ENCODE data around the gene MSANTD3. TPM values are rescaled to one million over a fixed set of nuclear protein-coding genes. Genes with fewer than 3 reads are reported as not detected.

Gene MSANTD3
- total and polyA plus RNA-seq, 4 donors = 4.3 to 7.4 (median 6.6) TPM

DNA sequence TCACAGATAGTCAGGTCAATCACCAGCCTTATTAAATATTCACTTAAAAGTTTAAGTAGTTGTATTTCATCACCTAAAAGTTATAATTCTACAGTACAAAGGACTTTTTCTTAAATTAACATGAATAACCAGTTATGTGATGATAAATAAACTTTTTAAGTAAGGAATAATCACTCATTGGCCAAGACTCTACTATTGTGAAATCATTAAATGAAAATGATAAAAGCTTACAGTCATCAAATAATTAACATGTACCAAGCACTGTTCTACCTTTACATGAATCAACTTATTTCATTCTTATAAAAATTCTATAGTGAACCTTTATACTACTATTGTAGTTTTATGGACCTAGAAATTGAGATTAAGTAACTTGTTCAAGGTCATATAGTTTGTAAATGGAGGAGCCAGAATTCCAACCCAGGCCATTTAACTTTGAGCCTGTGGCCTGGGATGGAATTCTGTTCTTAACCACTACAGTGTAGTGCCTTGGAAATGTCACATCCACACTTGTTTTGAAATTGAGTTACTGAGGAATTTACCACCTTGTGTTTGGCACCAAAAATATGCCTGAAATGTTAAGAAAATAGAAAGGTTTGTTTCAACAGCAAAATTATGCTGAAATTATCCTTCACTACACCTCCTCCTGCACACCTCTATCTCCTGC is 32.8 kb upstream of the MSANTD3 start:
- no peak for DNase-seq (ENCODE audit: low spot score)
- Histone ChIP-seq H3K4me3 (ENCODE audit: low read depth in 1 of 3, low read length in 3 of 3) (no peak overlapping the region), H3K9ac (ENCODE audit: low read depth in 1 of 2, low read length in 2 of 2) (no peak overlapping the region), H3K9me3 (ENCODE audit: control insufficient read depth in 4 of 4, low read length in 3 of 4) (no peaks in the 10 kb centered on the region), H3K4me1 (ENCODE audit: control insufficient read depth in 4 of 4, insufficient read depth in 4 of 4, low read length in 3 of 4) (no peaks in the 10 kb centered on the region), H3K27me3 (ENCODE audit: control insufficient read depth in 4 of 4, insufficient read depth in 4 of 4, low read length in 3 of 4) (no peaks in the 10 kb centered on the region), H3K36me3 (ENCODE audit: control insufficient read depth in 4 of 4, insufficient read depth in 3 of 4, low read depth in 1 of 4, low read length in 3 of 4) (no peaks in the 10 kb centered on the region), H3K27ac (ENCODE audit: low read depth in 1 of 2, low read length in 2 of 2) (no peak overlapping the region)
- no peak for TF ChIP-seq FOXA1 (IDR thresholded peaks at IDR 0.05)
- TF ChIP-seq TAF1 (conservative IDR thresholded peaks at IDR 0.05) = no peak
- no peak for TF ChIP-seq RXRA (IDR thresholded peaks at IDR 0.05)
- TF ChIP-seq HNF4G (IDR thresholded peaks at IDR 0.05) = no peak
- no peak for TF ChIP-seq SP1 (IDR thresholded peaks at IDR 0.05)
- no peak for TF ChIP-seq HNF4A (conservative IDR thresholded peaks at IDR 0.05)

DNA sequence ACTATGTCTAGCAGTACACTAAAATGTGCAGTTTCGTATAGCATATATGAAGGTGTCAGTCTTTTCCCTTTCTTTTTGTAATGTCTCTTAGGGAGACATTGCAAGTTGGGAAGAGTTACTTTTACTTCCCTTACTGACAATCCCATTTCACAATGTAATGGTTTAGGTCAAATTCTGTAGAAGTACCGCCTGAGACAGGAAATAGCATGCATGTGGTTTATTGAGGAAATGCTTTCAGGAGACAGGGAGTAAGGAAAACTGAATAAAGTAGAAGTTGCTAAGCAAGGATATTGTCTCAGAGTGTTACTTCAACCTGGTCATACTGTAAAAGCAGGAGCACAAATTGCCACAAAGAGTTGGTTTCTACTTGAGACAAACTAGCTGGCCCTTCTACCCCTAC is 32.1 kb upstream of the MSANTD3 start:
- WGBS = 78% methylated on average over 2 of the region's 2 CpGs
- Histone ChIP-seq H3K4me1 (ENCODE audit: control insufficient read depth in 4 of 4, insufficient read depth in 4 of 4, low read length in 3 of 4) (no peaks in the 10 kb centered on the region), H3K9me3 (ENCODE audit: control insufficient read depth in 4 of 4, low read length in 3 of 4) (no peaks in the 10 kb centered on the region), H3K27ac (ENCODE audit: low read depth in 1 of 2, low read length in 2 of 2) (no peak overlapping the region), H3K4me3 (ENCODE audit: low read depth in 1 of 3, low read length in 3 of 3) (no peak overlapping the region), H3K9ac (ENCODE audit: low read depth in 1 of 2, low read length in 2 of 2) (no peak overlapping the region), H3K36me3 (ENCODE audit: control insufficient read depth in 4 of 4, insufficient read depth in 3 of 4, low read depth in 1 of 4, low read length in 3 of 4) (no peaks in the 10 kb centered on the region), H3K27me3 (ENCODE audit: control insufficient read depth in 4 of 4, insufficient read depth in 4 of 4, low read length in 3 of 4) (no peaks in the 10 kb centered on the region)
- no peak for DNase-seq (ENCODE audit: low spot score)
- no peak for TF ChIP-seq FOXA2 (IDR thresholded peaks at IDR 0.05)
- TF ChIP-seq NR2F2 (IDR thresholded peaks at IDR 0.05) = no peak
- TF ChIP-seq YY1 (IDR thresholded peaks at IDR 0.05) = no peak
- no peak for TF ChIP-seq TAF1 (conservative IDR thresholded peaks at IDR 0.05)
- TF ChIP-seq RXRA (IDR thresholded peaks at IDR 0.05) = no peak
- TF ChIP-seq, protein P1, sequence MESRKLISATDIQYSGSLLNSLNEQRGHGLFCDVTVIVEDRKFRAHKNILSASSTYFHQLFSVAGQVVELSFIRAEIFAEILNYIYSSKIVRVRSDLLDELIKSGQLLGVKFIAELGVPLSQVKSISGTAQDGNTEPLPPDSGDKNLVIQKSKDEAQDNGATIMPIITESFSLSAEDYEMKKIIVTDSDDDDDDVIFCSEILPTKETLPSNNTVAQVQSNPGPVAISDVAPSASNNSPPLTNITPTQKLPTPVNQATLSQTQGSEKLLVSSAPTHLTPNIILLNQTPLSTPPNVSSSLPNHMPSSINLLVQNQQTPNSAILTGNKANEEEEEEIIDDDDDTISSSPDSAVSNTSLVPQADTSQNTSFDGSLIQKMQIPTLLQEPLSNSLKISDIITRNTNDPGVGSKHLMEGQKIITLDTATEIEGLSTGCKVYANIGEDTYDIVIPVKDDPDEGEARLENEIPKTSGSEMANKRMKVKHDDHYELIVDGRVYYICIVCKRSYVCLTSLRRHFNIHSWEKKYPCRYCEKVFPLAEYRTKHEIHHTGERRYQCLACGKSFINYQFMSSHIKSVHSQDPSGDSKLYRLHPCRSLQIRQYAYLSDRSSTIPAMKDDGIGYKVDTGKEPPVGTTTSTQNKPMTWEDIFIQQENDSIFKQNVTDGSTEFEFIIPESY (IDR thresholded peaks at IDR 0.05) = no peak
- TF ChIP-seq, protein P2, sequence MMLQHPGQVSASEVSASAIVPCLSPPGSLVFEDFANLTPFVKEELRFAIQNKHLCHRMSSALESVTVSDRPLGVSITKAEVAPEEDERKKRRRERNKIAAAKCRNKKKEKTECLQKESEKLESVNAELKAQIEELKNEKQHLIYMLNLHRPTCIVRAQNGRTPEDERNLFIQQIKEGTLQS (IDR thresholded peaks at IDR 0.05) = no peak
- no peak for TF ChIP-seq GABPA (IDR thresholded peaks at IDR 0.05 in 1 of 2, conservative IDR thresholded peaks at IDR 0.05 in 1 of 2)

DNA sequence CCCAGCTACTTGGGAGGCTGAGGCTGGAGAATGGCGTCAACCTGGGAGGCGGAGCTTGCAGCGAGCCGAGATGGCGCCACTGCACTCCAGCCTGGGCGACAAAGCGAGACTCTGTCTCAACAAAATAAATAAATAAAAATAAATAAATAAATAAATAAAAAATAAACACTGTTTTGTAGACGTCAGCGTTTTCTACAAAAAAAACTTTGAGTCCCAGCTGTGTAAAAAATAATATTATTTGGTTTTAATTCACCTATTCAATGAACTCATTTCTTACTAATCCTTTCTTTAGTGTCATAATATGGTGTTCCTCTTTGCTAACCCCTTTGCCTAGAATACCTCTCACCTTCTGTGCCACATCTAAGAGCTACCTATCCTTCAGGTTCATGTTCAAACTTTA is 30.2 kb upstream of the MSANTD3 start:
- no peak overlapping the region for H3K27ac ChIP-seq (ENCODE audit: low read depth in 1 of 2, low read length in 2 of 2)
- WGBS = 98% methylated on average over 9 of the region's 9 CpGs
- H3K36me3 ChIP-seq (ENCODE audit: control insufficient read depth in 4 of 4, insufficient read depth in 3 of 4, low read depth in 1 of 4, low read length in 3 of 4) = no peaks in the 10 kb centered on the region
- no peaks in the 10 kb centered on the region for H3K9me3 ChIP-seq (ENCODE audit: control insufficient read depth in 4 of 4, low read length in 3 of 4)
- H3K4me1 ChIP-seq (ENCODE audit: control insufficient read depth in 4 of 4, insufficient read depth in 4 of 4, low read length in 3 of 4) = no peaks in the 10 kb centered on the region
- no peak overlapping the region for H3K9ac ChIP-seq (ENCODE audit: low read depth in 1 of 2, low read length in 2 of 2)
- H3K4me3 ChIP-seq (ENCODE audit: low read depth in 1 of 3, low read length in 3 of 3) = no peak overlapping the region
- no peak for DNase-seq (ENCODE audit: low spot score)
- TF ChIP-seq FOXA2 (IDR thresholded peaks at IDR 0.05) = no peak
- no peak for TF ChIP-seq EGR1 (IDR thresholded peaks at IDR 0.05; ENCODE audit: low read depth in 2 of 2)
- TF ChIP-seq, protein P2 (IDR thresholded peaks at IDR 0.05) = no peak
- TF ChIP-seq TAF1 (conservative IDR thresholded peaks at IDR 0.05) = no peak
- TF ChIP-seq, protein P3, sequence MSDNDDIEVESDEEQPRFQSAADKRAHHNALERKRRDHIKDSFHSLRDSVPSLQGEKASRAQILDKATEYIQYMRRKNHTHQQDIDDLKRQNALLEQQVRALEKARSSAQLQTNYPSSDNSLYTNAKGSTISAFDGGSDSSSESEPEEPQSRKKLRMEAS (IDR thresholded peaks at IDR 0.05) = no peak
- TF ChIP-seq, protein P4, sequence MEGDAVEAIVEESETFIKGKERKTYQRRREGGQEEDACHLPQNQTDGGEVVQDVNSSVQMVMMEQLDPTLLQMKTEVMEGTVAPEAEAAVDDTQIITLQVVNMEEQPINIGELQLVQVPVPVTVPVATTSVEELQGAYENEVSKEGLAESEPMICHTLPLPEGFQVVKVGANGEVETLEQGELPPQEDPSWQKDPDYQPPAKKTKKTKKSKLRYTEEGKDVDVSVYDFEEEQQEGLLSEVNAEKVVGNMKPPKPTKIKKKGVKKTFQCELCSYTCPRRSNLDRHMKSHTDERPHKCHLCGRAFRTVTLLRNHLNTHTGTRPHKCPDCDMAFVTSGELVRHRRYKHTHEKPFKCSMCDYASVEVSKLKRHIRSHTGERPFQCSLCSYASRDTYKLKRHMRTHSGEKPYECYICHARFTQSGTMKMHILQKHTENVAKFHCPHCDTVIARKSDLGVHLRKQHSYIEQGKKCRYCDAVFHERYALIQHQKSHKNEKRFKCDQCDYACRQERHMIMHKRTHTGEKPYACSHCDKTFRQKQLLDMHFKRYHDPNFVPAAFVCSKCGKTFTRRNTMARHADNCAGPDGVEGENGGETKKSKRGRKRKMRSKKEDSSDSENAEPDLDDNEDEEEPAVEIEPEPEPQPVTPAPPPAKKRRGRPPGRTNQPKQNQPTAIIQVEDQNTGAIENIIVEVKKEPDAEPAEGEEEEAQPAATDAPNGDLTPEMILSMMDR (IDR thresholded peaks at IDR 0.05; ENCODE audit: low read depth, low read length, missing input control) = no peak
- no peak for TF ChIP-seq HNF4G (IDR thresholded peaks at IDR 0.05)
- H3K27me3 ChIP-seq (ENCODE audit: control insufficient read depth in 4 of 4, insufficient read depth in 4 of 4, low read length in 3 of 4) = no peaks in the 10 kb centered on the region
